ENCODE results near the gene LPCAT4.
"Not testable (repeated sequence)": the region's sequence is repeated elsewhere in the genome, so short reads cannot be mapped to it uniquely, and the experiment has no call there.

The LPCAT4 gene

GRCh38 chr15:34355241-34355640 lies 11.8 kb downstream of the LPCAT4 start:
- TF ChIP-seq TCF4 (CRISPR knock-in tag; IDR thresholded peaks at IDR 0.05; ENCODE audit: borderline replicate concordance) = no peak
- no peak for TF ChIP-seq PPARA (CRISPR knock-in tag; IDR thresholded peaks at IDR 0.05; ENCODE audit: borderline replicate concordance)
- TF ChIP-seq TOX (CRISPR knock-in tag; IDR thresholded peaks at IDR 0.05; ENCODE audit: borderline replicate concordance) = no peak
- no peak for TF ChIP-seq ZFP3 (CRISPR knock-in tag; IDR thresholded peaks at IDR 0.05)
- TF ChIP-seq ZFP30 (CRISPR knock-in tag; IDR thresholded peaks at IDR 0.05) = no peak
- TF ChIP-seq GLIS3 (CRISPR knock-in tag; IDR thresholded peaks at IDR 0.05) = no peak
- TF ChIP-seq ZC3H10 (CRISPR knock-in tag; IDR thresholded peaks at IDR 0.05) = no peak
- no peak for TF ChIP-seq SNAI2 (CRISPR knock-in tag; IDR thresholded peaks at IDR 0.05)
- TF ChIP-seq RARB (CRISPR knock-in tag; IDR thresholded peaks at IDR 0.05) = no peak
- no peak for TF ChIP-seq ZNF565 (CRISPR knock-in tag; conservative IDR thresholded peaks at IDR 0.05; ENCODE audit: low read depth)
- no peak for TF ChIP-seq CSRNP3 (CRISPR knock-in tag; IDR thresholded peaks at IDR 0.05)
- TF ChIP-seq CSDC2 (CRISPR knock-in tag; IDR thresholded peaks at IDR 0.05) = no peak
- no peak for ATAC-seq

- ATAC-seq = no peak
- TF ChIP-seq TCF4 (CRISPR knock-in tag; IDR thresholded peaks at IDR 0.05; ENCODE audit: borderline replicate concordance) = no peak
- no peak for TF ChIP-seq ARNTL (CRISPR knock-in tag; IDR thresholded peaks at IDR 0.05; ENCODE audit: borderline replicate concordance, low read depth)
- TF ChIP-seq BACH2 (CRISPR knock-in tag; IDR thresholded peaks at IDR 0.05; ENCODE audit: borderline replicate concordance) = no peak
- TF ChIP-seq GLIS3 (CRISPR knock-in tag; IDR thresholded peaks at IDR 0.05) = no peak
- no peak for TF ChIP-seq ZFP3 (CRISPR knock-in tag; IDR thresholded peaks at IDR 0.05)
- TF ChIP-seq ESRRG (CRISPR knock-in tag; IDR thresholded peaks at IDR 0.05) = no peak
- no peak for TF ChIP-seq ISL1 (CRISPR knock-in tag; IDR thresholded peaks at IDR 0.05)
- no peak for TF ChIP-seq CSDC2 (CRISPR knock-in tag; IDR thresholded peaks at IDR 0.05)
- no peak for TF ChIP-seq ZNF8 (CRISPR knock-in tag; IDR thresholded peaks at IDR 0.05)
Measured at GRCh38 chr15:34354286-34354685, 12.7 kb downstream of the LPCAT4 start.

GRCh38 chr15:34353627-34354026 lies 13.4 kb downstream of the LPCAT4 start:
- no peak for ATAC-seq
- TF ChIP-seq ZNF70 (CRISPR knock-in tag; IDR thresholded peaks at IDR 0.05) (no peak), ZFP30 (CRISPR knock-in tag; IDR thresholded peaks at IDR 0.05) (no peak), RARB (CRISPR knock-in tag; IDR thresholded peaks at IDR 0.05) (no peak), TCF4 (CRISPR knock-in tag; IDR thresholded peaks at IDR 0.05; ENCODE audit: borderline replicate concordance) (no peak), ESRRG (CRISPR knock-in tag; IDR thresholded peaks at IDR 0.05) (no peak), PATZ1 (CRISPR knock-in tag; IDR thresholded peaks at IDR 0.05; ENCODE audit: borderline replicate concordance) (no peak), SNAI2 (CRISPR knock-in tag; IDR thresholded peaks at IDR 0.05) (no peak), ZC3H10 (CRISPR knock-in tag; IDR thresholded peaks at IDR 0.05) (no peak), OSR1 (CRISPR knock-in tag; IDR thresholded peaks at IDR 0.05) (no peak), CSRNP3 (CRISPR knock-in tag; IDR thresholded peaks at IDR 0.05) (no peak), CREB5 (CRISPR knock-in tag; IDR thresholded peaks at IDR 0.05; ENCODE audit: low read depth) (no peak), ZFP3 (CRISPR knock-in tag; IDR thresholded peaks at IDR 0.05) (no peak), ARNTL (CRISPR knock-in tag; IDR thresholded peaks at IDR 0.05; ENCODE audit: borderline replicate concordance, low read depth) (no peak), CSDC2 (CRISPR knock-in tag; IDR thresholded peaks at IDR 0.05) (no peak), PPARA (CRISPR knock-in tag; IDR thresholded peaks at IDR 0.05; ENCODE audit: borderline replicate concordance) (no peak)

- ATAC-seq = not testable (repeated sequence)
Measured at GRCh38 chr15:34352996-34353395, 14.0 kb downstream of the LPCAT4 start.

- ATAC-seq = no peak
- TF ChIP-seq CSRNP3 (CRISPR knock-in tag; IDR thresholded peaks at IDR 0.05) = no peak
- TF ChIP-seq PATZ1 (CRISPR knock-in tag; IDR thresholded peaks at IDR 0.05; ENCODE audit: borderline replicate concordance) = no peak
- TF ChIP-seq ZC3H10 (CRISPR knock-in tag; IDR thresholded peaks at IDR 0.05) = no peak
- TF ChIP-seq ZFP30 (CRISPR knock-in tag; IDR thresholded peaks at IDR 0.05) = no peak
- no peak for TF ChIP-seq PPARA (CRISPR knock-in tag; IDR thresholded peaks at IDR 0.05; ENCODE audit: borderline replicate concordance)
- TF ChIP-seq TOX (CRISPR knock-in tag; IDR thresholded peaks at IDR 0.05; ENCODE audit: borderline replicate concordance) = no peak
- no peak for TF ChIP-seq ISL1 (CRISPR knock-in tag; IDR thresholded peaks at IDR 0.05)
- no peak for TF ChIP-seq ZFP3 (CRISPR knock-in tag; IDR thresholded peaks at IDR 0.05)
- TF ChIP-seq ZNF565 (CRISPR knock-in tag; conservative IDR thresholded peaks at IDR 0.05; ENCODE audit: low read depth) = no peak
- TF ChIP-seq SNAI2 (CRISPR knock-in tag; IDR thresholded peaks at IDR 0.05) = no peak
- TF ChIP-seq ARNTL (CRISPR knock-in tag; IDR thresholded peaks at IDR 0.05; ENCODE audit: borderline replicate concordance, low read depth) = no peak
Measured at GRCh38 chr15:34349769-34350168, 17.2 kb downstream of the LPCAT4 start.

Measured in SK-N-SH treated with all-trans-retinoic acid at 6 μM for 48 hours (cell line).